SU-DHL-6 (cell line): ENCODE measurements around the gene CDK11A.
"Not testable (repeated sequence)": the region's sequence is repeated elsewhere in the genome, so short reads cannot be mapped to it uniquely, and the experiment has no call there.

ENCODE experiments used
- CTCF ChIP-seq: fragments of 200-600 bp; sonication (generic); IDR thresholded peaks from one replicate; pipeline ENCODE4 v1.5.1; 2017; ENCODE audit warnings: antibody characterized with exemption, mild to moderate bottlenecking, low read length, moderate library complexity; ENCODE audit not compliant: insufficient read depth, poor library complexity, severe bottlenecking
- EZH2phosphoT487 ChIP-seq: fragments of 200-600 bp; sonication (generic), shearing (Covaris generic); conservative IDR thresholded peaks from 2 replicates; pipeline ENCODE4 v1.6.1; 2018; ENCODE audit warnings: mild to moderate bottlenecking, antibody characterized with exemption, low read length, moderate library complexity, mixed read lengths

- TF ChIP-seq CTCF, EZH2phosphoT487: not testable (repeated sequence)
Observed at GRCh38 chr1:1697358-1698183, 26.6 kb downstream of the CDK11A start.
